ENCODE data around the gene CD300E.
A peak's percentile ranks its signal among the peaks of the same experiment; 100 is the strongest.
"Not testable (repeated sequence)": the region's sequence is repeated elsewhere in the genome, so short reads cannot be mapped to it uniquely, and the experiment has no call there.

The CD300E gene

GRCh38 chr17:74623693-74624093, at the start of gene CD300E:
TSS of gene CD300E (minus strand) at chr17:74623738. CDS start at chr17:74623621, 117 bp downstream.
- DNase-seq (ENCODE audit: low read depth) = no peak

- peak; percentile 53 for DNase-seq (ENCODE audit: low read depth)
Observed at GRCh38 chr17:74671031-74671771, 47.7 kb upstream of the CD300E start.

GRCh38 chr17:74670329-74670728, 46.8 kb upstream of the CD300E start:
- DNase-seq (ENCODE audit: low read depth) = no peak

DNA sequence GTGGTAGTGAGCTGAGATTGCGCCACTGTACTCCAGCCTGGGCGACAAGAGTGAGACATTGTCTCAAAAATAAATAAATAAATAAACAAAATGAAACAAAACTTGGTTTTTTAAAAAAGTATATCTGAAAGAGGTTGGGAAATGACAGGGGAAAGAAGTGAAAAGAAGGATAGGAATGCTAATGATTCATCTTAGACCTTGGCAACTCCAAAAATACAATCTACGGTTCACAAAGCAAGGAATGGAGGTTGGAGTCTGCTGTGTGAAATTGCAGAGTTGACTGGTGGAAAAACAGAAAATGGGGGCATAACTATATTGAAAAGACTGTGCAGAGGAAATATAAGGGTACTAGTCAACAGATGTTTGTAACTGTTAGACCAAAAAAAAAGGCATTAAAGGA, 40.0 kb upstream of the CD300E start:
- no peak for DNase-seq (ENCODE audit: low read depth)

DNA sequence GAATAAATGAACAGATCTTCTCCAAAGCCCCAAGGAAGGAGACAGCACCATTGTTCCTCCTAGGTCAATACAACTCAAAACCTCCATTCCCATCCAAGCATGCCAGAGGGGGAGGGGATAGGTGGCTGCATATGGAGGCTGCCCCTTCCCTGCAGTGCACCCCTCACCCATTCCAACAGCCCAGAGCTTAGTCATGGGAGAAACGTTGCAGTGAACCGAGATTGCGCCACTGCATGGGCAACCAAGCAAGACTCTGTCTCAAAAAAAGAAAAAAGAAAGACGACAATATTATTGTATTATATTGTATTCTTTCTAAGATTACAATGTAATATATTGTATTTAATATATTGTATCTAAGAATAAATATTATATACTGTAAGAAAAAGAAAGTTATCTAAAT, 36.4 kb upstream of the CD300E start:
- DNase-seq (ENCODE audit: low read depth) = no peak

- DNase-seq (ENCODE audit: low read depth) = no peak
Observed at GRCh38 chr17:74658620-74659019, 35.1 kb upstream of the CD300E start.

GRCh38 chr17:74654742-74655141, 31.2 kb upstream of the CD300E start:
- DNase-seq (ENCODE audit: low read depth) = no peak

DNA sequence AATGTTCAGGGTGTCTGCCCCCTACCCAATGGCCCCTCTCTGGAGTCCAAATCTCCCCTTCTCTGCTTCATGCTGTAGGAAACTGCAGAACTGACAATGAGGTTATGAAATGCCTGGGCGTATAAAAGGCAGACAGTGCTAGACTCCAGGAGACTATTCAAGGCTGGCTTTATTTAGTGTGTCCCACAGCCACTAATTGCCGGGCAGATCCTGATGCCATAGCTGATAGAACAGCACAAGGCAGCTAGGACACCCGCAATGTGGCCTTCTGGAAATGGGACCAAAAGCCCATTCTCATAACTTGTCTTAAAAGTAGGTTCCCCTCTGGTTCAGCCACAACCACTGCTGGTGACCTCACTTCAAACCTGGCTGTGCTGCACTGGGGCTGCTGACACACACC, 28.5 kb upstream of the CD300E start:
- DNase-seq (ENCODE audit: low read depth) = no peak

DNA sequence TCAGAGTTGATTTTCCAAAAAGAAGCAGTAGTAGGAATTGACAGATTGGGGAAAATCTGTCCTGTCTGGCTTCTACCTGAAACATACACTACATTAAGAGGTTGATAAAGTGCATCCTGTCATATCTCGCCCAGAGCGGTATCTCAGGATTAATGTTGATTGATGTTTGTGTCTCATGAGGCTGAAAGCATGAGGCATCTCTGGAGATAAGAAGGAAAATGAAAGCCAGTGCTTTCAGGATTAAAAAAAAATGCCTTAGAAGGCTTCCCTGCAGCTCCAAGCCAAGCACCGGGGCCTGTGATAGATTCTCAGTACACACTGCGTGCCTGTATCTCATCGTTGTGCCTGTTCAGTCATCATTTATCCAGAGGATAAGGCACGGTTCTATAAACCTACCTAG, 26.4 kb upstream of the CD300E start:
- no peak for DNase-seq (ENCODE audit: low read depth)

- DNase-seq (ENCODE audit: low read depth) = no peak
Observed at GRCh38 chr17:74647871-74648672, 24.5 kb upstream of the CD300E start.

- DNase-seq (ENCODE audit: low read depth) = no peak
Observed at GRCh38 chr17:74646231-74646630, 22.7 kb upstream of the CD300E start.

GRCh38 chr17:74645010-74645409, 21.5 kb upstream of the CD300E start:
- no peak for DNase-seq (ENCODE audit: low read depth)

- no peak for DNase-seq (ENCODE audit: low read depth)
Observed at GRCh38 chr17:74644419-74644818, 20.9 kb upstream of the CD300E start.

DNA sequence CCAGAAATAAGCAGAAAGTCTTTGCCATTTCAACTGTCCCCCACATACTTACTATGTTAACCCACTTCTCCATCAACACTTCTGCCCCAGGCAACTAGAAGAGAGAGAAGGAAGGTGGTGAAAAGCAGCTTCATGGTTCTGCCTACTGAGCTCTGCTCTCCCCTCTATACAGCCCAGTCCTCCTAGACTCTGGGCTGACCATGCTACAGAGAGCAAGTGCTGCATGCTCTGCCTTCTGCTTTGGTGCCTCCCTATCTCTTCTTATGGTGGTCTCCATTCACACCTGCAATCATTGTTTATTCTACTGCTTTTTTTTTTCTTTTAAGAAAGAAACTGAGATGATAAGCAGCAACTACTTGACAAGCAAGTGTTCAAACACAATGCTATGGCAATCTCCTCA, 20.3 kb upstream of the CD300E start:
- no peak for DNase-seq (ENCODE audit: low read depth)

DNA sequence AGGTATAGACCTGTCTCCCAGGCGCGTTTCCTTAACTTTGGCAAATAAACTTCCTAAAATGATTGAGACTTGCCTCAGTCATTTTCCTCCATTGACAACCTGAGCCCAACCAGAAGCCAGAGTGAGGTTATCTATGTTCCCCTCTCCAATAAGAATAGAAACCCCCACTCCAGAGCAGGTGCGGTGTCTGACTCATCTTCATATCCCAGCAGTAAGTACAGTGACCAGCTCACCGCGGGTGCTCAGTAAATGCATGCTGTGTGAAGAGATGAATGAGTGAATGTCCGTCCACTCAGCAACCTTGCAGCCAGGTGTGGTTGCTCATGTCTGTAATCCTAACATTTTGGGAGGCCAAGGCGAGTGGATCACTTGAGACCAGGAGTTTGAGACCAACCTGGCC, 19.5 kb upstream of the CD300E start:
- DNase-seq (ENCODE audit: low read depth) = no peak

GRCh38 chr17:74642556-74642955, 19.0 kb upstream of the CD300E start:
- DNase-seq (ENCODE audit: low read depth) = no peak

DNA sequence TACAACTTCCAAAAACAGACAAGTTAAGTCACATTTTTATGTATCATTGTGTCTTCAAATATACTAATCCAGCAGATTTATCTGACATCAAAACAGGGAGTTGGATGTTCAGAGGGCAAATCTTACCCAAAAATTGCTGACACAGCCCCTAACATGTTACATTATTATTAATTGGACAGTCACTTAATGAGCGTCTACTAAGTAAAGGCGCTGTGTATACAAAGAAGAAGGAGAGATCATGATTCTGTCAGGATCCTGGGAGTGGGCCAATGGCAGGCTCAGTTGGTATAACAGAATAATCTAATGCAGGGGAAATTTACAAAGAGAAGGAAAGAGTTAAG, 18.4 kb upstream of the CD300E start:
- no peak for DNase-seq (ENCODE audit: low read depth)

- no peak for DNase-seq (ENCODE audit: low read depth)
Observed at GRCh38 chr17:74641224-74641957, 17.9 kb upstream of the CD300E start.

- DNase-seq (ENCODE audit: low read depth) = no peak
Observed at GRCh38 chr17:74639704-74640151, 16.2 kb upstream of the CD300E start.

DNA sequence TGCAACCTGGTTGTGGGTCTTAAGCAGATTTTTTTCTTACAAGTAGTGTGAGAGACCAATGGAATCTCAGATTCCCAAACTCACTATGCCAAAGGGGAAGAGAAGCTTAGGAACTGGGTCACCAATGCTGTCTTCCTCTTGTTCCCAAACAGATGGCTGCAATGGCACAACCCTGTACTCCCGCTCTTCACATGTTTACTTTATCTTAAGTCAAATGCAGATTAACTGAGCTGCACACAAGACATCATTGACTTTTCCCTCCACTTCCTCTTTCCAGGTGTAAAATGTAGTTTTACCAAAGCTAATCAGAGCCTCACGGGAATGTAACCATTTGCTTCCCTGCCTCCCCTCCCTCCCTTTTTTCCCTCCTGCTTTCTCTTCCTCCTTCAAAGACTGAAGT, 14.4 kb upstream of the CD300E start:
- DNase-seq (ENCODE audit: low read depth) = no peak

DNA sequence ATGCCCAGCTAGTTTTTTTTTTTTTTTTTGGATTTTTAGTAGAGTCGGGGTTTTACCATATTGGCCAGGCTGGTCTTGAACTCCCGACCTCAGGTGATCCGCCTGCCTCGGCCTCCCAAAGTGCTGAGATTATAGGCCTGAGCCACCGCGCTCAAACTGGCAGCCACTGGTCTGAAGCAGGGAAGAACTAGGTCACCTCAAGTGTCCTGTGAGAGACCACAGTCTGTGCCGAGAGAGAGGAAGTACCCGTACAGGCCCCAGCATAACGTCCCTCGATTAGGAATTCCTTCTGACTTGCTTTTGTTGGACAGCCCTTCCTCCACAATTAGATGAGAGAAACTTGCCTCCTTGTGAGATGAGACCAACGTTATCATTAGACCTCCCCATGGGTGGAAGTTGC, 13.7 kb upstream of the CD300E start:
- DNase-seq (ENCODE audit: low read depth) = no peak

DNA sequence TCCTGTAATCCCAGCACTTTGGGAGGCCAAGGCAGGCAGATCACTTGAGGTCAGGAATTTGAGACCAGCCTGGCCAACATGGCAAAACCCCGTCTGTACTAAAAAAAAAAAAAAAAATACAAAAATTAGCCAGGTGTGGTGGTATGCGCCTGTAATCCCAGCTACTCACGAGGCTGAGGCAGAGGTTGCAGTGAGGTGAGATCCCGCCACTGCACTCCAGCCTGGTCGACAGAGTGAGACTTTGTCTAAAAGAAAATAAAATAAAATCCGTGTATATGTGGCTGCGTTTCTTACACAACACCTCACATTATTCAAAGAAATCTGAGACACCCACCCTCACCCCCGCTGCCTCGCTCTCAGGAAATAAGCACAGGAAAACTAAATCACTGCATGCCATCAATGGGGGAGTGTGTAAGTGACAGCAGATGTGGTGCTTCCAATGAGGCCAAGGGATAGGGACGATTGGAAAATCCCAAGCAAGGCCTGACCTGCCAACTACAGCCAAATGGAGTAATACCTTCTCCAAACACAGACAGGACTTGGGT, 13.1 kb upstream of the CD300E start:
- not testable (repeated sequence) for DNase-seq (ENCODE audit: low read depth)

- no peak for DNase-seq (ENCODE audit: low read depth)
Observed at GRCh38 chr17:74635418-74635817, 11.9 kb upstream of the CD300E start.
